Measurements from ENCODE around the gene SULT4A1. TPM values are rescaled to one million over a fixed set of nuclear protein-coding genes. Genes with fewer than 3 reads are reported as not detected.

Gene SULT4A1
- total and polyA plus RNA-seq, 3 donors from 2014 or later, result 10.3 to 11.9 (median 11.2) TPM

DNA sequence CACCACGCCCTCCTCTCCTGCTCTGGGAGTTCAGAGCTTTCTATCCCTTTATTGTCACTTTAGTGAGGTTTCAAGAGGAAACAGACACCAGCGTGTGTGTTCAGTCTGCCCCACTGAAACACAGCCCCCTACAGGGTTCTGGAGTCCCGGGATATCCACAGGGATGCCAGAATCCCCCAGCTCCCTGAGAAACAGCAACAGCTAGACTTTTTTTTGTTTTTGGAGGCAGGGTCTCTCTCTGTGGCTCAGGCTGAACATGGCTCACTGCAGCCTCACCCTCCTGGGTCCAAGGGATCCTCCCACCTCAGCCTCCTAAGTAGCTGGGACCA lies 10.4 kb downstream of the SULT4A1 start:
- WGBS, 2 donors, result 51 to 75% methylated on average over 3 of the region's 3 CpGs
- no peaks in the 10 kb centered on the region for H3K9me3 ChIP-seq

GRCh38 chr22:43851058-43851978 lies 11.0 kb downstream of the SULT4A1 start:
- no peak overlapping the region for H3K4me3 ChIP-seq
- H3K9me3 ChIP-seq, result no peaks in the 10 kb centered on the region
- TF ChIP-seq CTCF (IDR thresholded peaks at IDR 0.05), result no peak
- no peak for TF ChIP-seq POLR2A (IDR thresholded peaks at IDR 0.05)
- intact Hi-C loops (cut with DNase I; ENCODE audit: low total_unique reads), result no loop called here
- no peaks in the 10 kb centered on the region for H3K36me3 ChIP-seq (ENCODE audit: low read depth, missing control alignments)
- H3K27me3 ChIP-seq, result no peaks in the 10 kb centered on the region
- no peaks in the 10 kb centered on the region for H3K4me1 ChIP-seq
- no peak overlapping the region for H3K27ac ChIP-seq
- WGBS, 2 donors, result 82 to 86% methylated on average over 10 to 13 of the region's 13 CpGs
- no peak for DNase-seq

More for the DNA sequence above, 10.4 kb downstream of the SULT4A1 start:
- TF ChIP-seq POLR2A (IDR thresholded peaks at IDR 0.05) (no peak), CTCF (IDR thresholded peaks at IDR 0.05) (no peak)
- H3K4me1 ChIP-seq, result no peaks in the 10 kb centered on the region
- intact Hi-C loops (cut with DNase I; ENCODE audit: low total_unique reads), result no loop called here
- H3K36me3 ChIP-seq (ENCODE audit: low read depth, missing control alignments), result no peaks in the 10 kb centered on the region
- H3K27ac ChIP-seq, result no peak overlapping the region
- DNase-seq, result no peak
- no peaks in the 10 kb centered on the region for H3K27me3 ChIP-seq
- H3K4me3 ChIP-seq, result no peak overlapping the region

DNA sequence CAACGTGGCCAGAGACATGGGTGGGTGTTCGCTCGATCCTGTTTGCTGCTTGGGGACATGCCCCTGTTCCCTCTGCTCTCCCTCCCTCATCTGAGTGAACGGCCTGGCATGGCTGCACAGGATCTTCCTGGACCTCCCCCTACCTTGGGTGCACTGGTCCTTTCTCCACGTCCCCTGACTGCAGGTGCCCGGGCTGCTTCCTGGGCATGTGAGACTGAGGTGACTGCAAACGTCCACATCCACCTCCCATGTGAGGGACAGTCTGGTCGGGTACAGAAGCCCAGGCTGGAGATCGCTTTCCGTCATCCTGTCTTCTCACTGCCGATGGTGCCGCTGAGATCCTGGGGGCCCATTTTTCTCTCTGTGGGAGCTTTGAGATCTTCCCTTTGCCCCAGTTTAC lies 11.8 kb downstream of the SULT4A1 start:
- TF ChIP-seq CTCF (IDR thresholded peaks at IDR 0.05), result no peak
- no peak for TF ChIP-seq POLR2A (IDR thresholded peaks at IDR 0.05)
- H3K9me3 ChIP-seq, result no peaks in the 10 kb centered on the region
- no peak overlapping the region for H3K4me3 ChIP-seq
- H3K36me3 ChIP-seq (ENCODE audit: low read depth, missing control alignments), result no peaks in the 10 kb centered on the region
- no peak for DNase-seq
- no peak overlapping the region for H3K27ac ChIP-seq
- WGBS, 2 donors, result 78 to 87% methylated on average over 12 of the region's 12 CpGs
- no peaks in the 10 kb centered on the region for H3K4me1 ChIP-seq
- H3K27me3 ChIP-seq, result no peaks in the 10 kb centered on the region
- intact Hi-C loops (cut with DNase I; ENCODE audit: low total_unique reads), result no loop called here

DNA sequence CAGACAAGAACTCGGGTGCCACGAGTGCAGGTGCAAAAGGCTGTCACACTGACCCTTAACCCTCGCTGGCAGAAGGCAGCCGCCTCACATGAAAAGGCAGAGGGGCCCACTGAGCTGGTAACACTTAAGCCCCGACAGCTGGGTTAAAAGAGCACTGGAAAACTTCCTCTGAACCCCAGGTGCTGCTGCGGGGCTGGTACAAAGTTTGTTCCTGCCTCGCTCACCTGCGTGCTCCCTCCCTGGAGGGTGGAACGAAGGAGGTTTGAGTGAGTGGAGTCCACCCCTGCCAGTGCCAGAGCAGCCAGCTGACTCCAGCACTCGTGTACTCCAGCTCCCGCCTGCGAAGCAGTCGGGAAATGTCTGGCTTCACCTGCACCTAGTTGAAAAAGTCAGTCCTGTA lies 12.6 kb downstream of the SULT4A1 start:
- Histone ChIP-seq H3K27me3 (no peaks in the 10 kb centered on the region), H3K36me3 (ENCODE audit: low read depth, missing control alignments) (no peaks in the 10 kb centered on the region), H3K27ac (no peak overlapping the region), H3K9me3 (no peaks in the 10 kb centered on the region), H3K4me1 (no peaks in the 10 kb centered on the region), H3K4me3 (no peak overlapping the region)
- TF ChIP-seq CTCF (IDR thresholded peaks at IDR 0.05) (no peak), POLR2A (IDR thresholded peaks at IDR 0.05) (no peak)
- DNase-seq, result no peak
- intact Hi-C loops (cut with DNase I; ENCODE audit: low total_unique reads), result no loop called here
- WGBS, 2 donors, result 76 to 85% methylated on average over 11 to 13 of the region's 13 CpGs

Data from testis (tissue), 3 donors.